ENCODE data around the gene PCDH9.

The PCDH9 gene

DNA sequence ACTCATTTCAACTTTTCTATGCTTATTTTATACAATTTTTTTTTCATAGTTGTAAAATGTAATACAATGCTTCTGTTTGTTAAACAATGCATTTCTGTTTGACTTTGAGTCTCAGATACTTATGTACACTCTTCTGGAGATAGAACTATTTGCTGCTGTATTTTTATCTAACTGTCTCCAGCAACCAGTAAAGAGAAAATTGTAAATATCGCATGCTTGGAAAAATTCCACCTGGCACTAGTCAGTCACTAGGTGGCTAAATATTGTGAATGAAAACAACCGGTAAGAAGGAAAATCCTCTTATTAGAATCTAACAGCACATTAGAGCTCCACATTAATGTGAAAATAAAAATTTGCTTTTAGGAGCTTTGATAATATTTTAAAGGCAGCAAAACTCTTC lies 876.5 kb downstream of the PCDH9 start:
- Histone ChIP-seq H3K9me3 (ENCODE audit: insufficient read depth, low read depth, low read length) (no peaks in the 10 kb centered on the region), H3K27ac (ENCODE audit: low read depth, low read length) (no peak overlapping the region), H3K4me1 (ENCODE audit: insufficient read depth, low read length) (peaks cover 10% of the 10 kb centered on the region; the same call in 1 of the 2 replicates), H3K9ac (ENCODE audit: low read depth, low read length) (no peak overlapping the region), H3K36me3 (ENCODE audit: insufficient read depth, low read length) (no peaks in the 10 kb centered on the region), H3K27me3 (ENCODE audit: insufficient read depth, low read length) (no peaks in the 10 kb centered on the region), H3K4me3 (ENCODE audit: low read length) (no peak overlapping the region)
- 100% methylated on average over 1 of the region's 2 CpGs for WGBS

DNA sequence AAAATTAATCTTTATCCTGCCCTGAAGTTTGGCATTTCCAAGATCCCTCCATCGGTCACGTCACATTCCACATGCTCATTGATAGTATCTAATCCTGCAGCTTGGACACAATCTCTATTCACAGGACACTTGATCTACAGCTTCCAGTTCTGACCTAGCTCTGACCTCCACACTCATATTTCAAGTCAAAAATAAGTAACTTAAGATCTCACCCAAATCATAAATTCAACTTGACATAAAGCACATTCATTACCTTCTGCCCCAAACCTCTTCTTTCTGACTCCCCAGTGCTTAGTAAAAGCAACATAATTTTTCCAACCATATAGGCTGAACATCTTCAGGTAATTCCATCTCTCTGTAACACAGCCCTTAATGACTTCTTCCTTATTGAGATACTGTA lies 880.2 kb downstream of the PCDH9 start:
- Histone ChIP-seq H3K4me1 (ENCODE audit: insufficient read depth, low read length) (peaks cover 13% of the 10 kb centered on the region), H3K9me3 (ENCODE audit: insufficient read depth, low read depth, low read length) (no peaks in the 10 kb centered on the region), H3K4me3 (ENCODE audit: low read length) (no peak overlapping the region), H3K27me3 (ENCODE audit: insufficient read depth, low read length) (no peaks in the 10 kb centered on the region), H3K36me3 (ENCODE audit: insufficient read depth, low read length) (no peaks in the 10 kb centered on the region), H3K27ac (ENCODE audit: low read depth, low read length) (no peak overlapping the region), H3K9ac (ENCODE audit: low read depth, low read length) (no peak overlapping the region)
- 97% methylated on average over 2 of the region's 2 CpGs for WGBS

DNA sequence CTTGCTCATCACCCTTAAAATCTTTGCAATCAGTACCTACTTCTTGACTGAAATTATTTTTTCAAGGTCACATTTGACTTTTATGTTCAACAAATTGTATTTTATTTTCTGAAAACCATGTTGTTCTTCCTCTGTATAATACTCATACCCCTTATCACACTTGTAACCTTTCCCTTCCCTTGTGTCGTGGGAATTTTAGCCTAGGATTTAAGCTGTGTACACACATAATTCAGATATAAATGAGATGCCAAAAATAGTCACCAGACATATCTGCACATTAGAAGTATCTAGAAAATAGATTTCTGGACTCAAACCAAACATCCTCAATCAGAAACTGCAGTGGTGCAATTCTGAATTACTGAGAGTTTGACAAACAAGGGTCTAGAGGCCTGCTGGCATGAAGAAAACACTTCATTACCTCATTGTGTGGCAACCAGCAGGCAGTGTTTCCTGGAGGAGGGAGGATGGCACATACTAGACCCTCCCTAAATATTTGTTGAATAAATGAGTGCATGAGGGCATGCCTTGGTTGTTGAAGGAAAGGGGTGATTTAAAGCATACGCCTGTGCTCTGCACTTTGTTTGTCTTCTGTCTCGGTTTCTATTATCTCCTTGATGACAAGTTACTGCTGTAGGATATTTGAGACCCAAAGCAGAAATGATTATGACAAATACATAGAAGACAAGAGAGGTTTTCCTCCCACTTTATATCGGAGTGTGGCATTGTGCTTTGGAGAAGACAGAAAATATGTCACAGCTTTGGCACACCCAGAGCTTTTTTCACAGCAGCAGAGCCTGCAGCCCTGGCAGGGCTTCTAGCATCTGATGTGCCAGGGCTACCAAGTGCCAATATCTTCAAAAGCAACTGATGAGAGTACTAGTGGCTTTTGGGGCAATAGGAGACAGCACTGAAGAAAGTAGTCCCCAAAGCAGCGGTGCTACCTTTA lies 881.1 kb downstream of the PCDH9 start:
- H3K9ac ChIP-seq (ENCODE audit: low read depth, low read length), result no peak overlapping the region
- no peaks in the 10 kb centered on the region for H3K9me3 ChIP-seq (ENCODE audit: insufficient read depth, low read depth, low read length)
- 98% methylated on average over 5 of the region's 5 CpGs for WGBS
- H3K36me3 ChIP-seq (ENCODE audit: insufficient read depth, low read length), result no peaks in the 10 kb centered on the region
- H3K27me3 ChIP-seq (ENCODE audit: insufficient read depth, low read length), result no peaks in the 10 kb centered on the region
- no peak overlapping the region for H3K27ac ChIP-seq (ENCODE audit: low read depth, low read length)
- H3K4me3 ChIP-seq (ENCODE audit: low read length), result no peak overlapping the region
- H3K4me1 ChIP-seq (ENCODE audit: insufficient read depth, low read length), result peaks cover 13% of the 10 kb centered on the region; the same call in 1 of the 2 replicates

DNA sequence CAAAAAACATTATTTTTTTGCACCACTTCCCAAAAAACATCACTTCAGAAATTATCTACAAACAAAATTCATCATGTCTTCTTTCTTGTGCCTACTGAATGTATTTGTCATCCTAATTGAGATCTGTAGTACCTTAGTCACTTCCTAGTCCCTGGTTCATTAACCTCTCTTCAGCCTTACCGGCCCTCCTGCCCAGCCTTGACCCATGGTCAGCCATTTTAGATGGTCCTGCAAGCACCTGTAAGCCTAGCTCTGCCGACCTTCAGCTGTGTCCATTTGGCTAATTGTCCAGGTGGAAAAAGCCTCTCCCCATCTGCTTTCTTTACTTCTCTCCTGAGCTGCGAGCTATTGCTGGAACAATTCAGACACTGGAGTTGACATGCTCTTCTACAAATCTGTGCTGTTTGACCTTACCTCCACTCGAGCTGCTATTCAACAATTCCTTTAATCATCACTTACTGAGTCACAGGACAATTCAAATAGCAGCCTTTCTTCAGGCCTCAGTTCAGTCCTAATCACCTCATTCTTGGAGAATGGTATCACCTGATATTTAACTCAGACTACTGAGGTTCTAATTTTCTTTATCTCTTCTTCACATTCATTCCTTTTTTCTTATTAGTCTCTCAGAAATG lies 882.5 kb downstream of the PCDH9 start:
- no peak overlapping the region for H3K9ac ChIP-seq (ENCODE audit: low read depth, low read length)
- no peaks in the 10 kb centered on the region for H3K27me3 ChIP-seq (ENCODE audit: insufficient read depth, low read length)
- no peak overlapping the region for H3K27ac ChIP-seq (ENCODE audit: low read depth, low read length)
- no peaks in the 10 kb centered on the region for H3K9me3 ChIP-seq (ENCODE audit: insufficient read depth, low read depth, low read length)
- H3K36me3 ChIP-seq (ENCODE audit: insufficient read depth, low read length), result no peaks in the 10 kb centered on the region
- peaks cover 13% of the 10 kb centered on the region; the same call in 1 of the 2 replicates for H3K4me1 ChIP-seq (ENCODE audit: insufficient read depth, low read length)
- WGBS, result 89% methylated on average over 4 of the region's 4 CpGs
- H3K4me3 ChIP-seq (ENCODE audit: low read length), result no peak overlapping the region

DNA sequence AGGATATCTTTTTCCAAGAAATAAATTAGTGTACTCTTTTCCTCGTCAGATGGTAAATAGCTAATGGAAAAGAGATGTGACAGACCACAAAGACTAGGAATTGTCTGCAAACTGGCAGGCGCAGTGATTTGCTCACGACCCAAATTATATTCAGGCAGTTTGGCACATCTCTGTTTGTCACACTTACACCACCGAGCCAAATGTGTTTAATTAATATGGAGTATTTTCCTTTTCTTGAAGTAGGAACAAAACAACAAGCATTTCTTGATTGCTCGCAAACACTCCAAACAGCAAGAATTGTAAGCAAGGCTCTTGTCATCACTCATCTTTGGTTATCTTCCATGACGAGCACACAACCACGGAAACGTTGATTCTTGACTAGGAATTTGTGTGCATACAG lies 884.2 kb downstream of the PCDH9 start:
- 97% methylated on average over 7 of the region's 8 CpGs for WGBS
- H3K9me3 ChIP-seq (ENCODE audit: insufficient read depth, low read depth, low read length), result no peaks in the 10 kb centered on the region
- no peak overlapping the region for H3K4me3 ChIP-seq (ENCODE audit: low read length)
- no peak overlapping the region for H3K9ac ChIP-seq (ENCODE audit: low read depth, low read length)
- H3K27ac ChIP-seq (ENCODE audit: low read depth, low read length), result no peak overlapping the region
- no peaks in the 10 kb centered on the region for H3K36me3 ChIP-seq (ENCODE audit: insufficient read depth, low read length)
- peaks cover 20% of the 10 kb centered on the region; the same call in 1 of the 2 replicates for H3K4me1 ChIP-seq (ENCODE audit: insufficient read depth, low read length)
- no peaks in the 10 kb centered on the region for H3K27me3 ChIP-seq (ENCODE audit: insufficient read depth, low read length)

DNA sequence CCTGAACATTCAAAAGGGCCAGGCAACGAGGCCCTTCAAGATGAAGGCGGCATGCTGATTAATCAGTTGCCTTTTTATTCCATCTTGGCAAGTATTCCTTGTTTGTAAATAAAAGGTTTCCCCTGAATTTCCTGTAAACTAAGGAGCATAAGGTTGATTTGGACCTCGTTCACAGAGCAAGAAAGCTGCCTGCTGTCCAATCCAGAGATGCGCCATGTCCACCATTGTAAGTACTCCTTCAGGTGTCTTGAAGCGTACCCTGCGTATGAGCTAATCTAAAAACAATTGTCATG lies 884.7 kb downstream of the PCDH9 start:
- Histone ChIP-seq H3K36me3 (ENCODE audit: insufficient read depth, low read length) (no peaks in the 10 kb centered on the region), H3K9me3 (ENCODE audit: insufficient read depth, low read depth, low read length) (no peaks in the 10 kb centered on the region), H3K4me3 (ENCODE audit: low read length) (no peak overlapping the region), H3K27ac (ENCODE audit: low read depth, low read length) (no peak overlapping the region), H3K27me3 (ENCODE audit: insufficient read depth, low read length) (no peaks in the 10 kb centered on the region), H3K9ac (ENCODE audit: low read depth, low read length) (no peak overlapping the region), H3K4me1 (ENCODE audit: insufficient read depth, low read length) (peaks cover 20% of the 10 kb centered on the region; the same call in 1 of the 2 replicates)
- WGBS, result 95% methylated on average over 6 of the region's 6 CpGs

DNA sequence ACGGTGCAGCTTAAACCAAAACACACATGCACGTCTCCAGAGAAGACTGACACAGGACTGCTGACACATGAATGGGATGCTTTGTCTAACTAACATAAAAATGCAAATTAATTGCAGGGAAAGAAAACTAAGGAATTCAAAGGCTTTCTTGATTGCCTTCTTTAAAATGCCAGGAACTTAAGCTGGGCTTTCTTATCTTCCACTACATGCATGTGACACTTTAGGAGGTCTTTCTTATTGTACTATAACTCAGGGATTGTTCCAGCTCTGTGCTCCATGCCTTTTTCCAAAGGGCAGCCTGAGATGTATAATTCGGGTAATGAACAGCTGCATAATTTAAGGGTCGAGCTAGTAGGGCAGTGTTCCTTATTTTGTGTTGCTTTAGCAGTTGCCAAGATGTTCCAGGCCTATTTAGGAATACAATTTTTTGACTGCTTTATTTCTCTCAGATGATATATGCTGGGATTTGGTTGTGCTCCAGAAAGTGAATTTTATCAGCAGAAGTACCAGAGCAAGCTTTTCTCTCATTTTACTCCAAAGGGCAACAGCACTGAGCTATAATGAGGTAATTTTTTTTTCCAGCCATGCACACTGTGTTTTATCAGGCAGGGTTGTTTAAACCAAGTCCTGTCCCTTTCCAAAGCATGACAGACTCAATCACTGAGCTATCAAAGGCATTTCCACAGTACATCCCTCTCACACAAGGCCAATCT lies 885.2 kb downstream of the PCDH9 start:
- 82% methylated on average over 3 of the region's 4 CpGs for WGBS
- no peaks in the 10 kb centered on the region for H3K9me3 ChIP-seq (ENCODE audit: insufficient read depth, low read depth, low read length)
- no peaks in the 10 kb centered on the region for H3K27me3 ChIP-seq (ENCODE audit: insufficient read depth, low read length)
- H3K4me1 ChIP-seq (ENCODE audit: insufficient read depth, low read length), result peaks cover 20% of the 10 kb centered on the region; the same call in 1 of the 2 replicates
- H3K4me3 ChIP-seq (ENCODE audit: low read length), result no peak overlapping the region
- H3K27ac ChIP-seq (ENCODE audit: low read depth, low read length), result no peak overlapping the region
- H3K9ac ChIP-seq (ENCODE audit: low read depth, low read length), result no peak overlapping the region
- H3K36me3 ChIP-seq (ENCODE audit: insufficient read depth, low read length), result no peaks in the 10 kb centered on the region

DNA sequence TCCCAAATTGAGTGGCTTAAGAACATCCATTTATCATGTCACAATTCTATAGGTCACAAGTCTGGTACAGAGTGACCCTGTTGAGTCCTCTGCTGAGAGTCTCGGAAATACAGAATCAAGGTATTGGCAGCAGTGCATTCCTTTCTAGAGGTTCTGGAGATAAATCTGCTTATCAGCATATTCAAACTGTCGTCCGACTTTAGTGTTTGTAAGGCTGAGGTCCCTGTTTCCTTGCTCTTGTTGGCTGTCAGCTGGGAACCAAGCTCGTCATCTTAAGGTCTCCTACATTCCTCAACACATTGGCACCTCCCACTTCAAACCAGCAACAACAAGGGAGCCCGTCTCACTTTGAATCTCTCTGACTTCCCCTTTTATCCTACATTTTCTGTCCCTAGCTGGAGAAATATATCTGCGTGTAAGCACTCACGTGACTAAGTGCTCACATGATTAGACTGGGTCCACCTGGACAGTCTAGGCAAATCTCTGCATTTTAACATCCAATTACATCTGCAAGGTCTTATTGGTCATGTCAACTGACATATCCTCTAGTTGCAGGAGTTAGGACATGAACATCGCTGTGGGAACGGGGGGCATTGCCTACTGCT lies 886.8 kb downstream of the PCDH9 start:
- 93% methylated on average over 9 of the region's 9 CpGs for WGBS

DNA sequence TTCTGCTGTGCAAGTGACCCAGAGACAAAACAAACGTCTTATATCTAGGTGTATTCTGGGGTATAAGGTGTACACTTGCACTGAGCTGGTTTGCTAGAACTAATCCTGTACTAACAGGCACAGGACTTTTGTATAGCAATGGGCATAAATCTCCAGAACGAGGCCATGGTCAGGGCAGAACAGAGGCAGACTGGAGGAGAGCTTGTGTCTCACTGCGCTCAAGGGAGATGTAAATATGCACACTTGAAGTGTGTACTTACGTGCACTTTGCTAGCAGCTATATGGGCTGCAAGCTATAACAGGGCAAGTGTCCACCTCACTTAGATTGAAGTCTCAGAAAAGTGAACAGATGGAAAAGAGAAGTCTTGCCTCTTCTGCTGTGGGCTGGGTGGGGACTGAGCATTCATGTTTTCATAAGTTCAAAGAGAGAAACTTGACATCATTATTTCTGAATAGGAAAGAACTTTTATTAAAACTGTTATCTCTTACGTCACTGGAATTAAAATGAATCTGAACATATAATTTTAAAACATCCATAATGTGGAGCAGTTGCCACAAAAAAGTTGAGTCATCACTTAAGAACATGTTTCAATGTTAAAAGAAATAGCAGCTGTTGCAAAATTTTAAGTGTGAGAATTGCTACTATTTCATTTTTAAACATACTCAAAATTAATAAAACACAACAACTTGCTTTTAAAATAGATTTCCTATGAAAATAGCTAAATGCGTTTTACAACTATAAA lies 888.3 kb downstream of the PCDH9 start:
- Histone ChIP-seq H3K9ac (ENCODE audit: low read depth, low read length) (no peak overlapping the region), H3K27ac (ENCODE audit: low read depth, low read length) (no peak overlapping the region), H3K36me3 (ENCODE audit: insufficient read depth, low read length) (no peaks in the 10 kb centered on the region), H3K9me3 (ENCODE audit: insufficient read depth, low read depth, low read length) (no peaks in the 10 kb centered on the region), H3K4me1 (ENCODE audit: insufficient read depth, low read length) (peaks cover 20% of the 10 kb centered on the region; the same call in 1 of the 2 replicates), H3K27me3 (ENCODE audit: insufficient read depth, low read length) (no peaks in the 10 kb centered on the region), H3K4me3 (ENCODE audit: low read length) (no peak overlapping the region)
- 93% methylated on average over 4 of the region's 6 CpGs for WGBS

More for the DNA sequence above, 886.8 kb downstream of the PCDH9 start:
- no peaks in the 10 kb centered on the region for H3K27me3 ChIP-seq (ENCODE audit: insufficient read depth, low read length)
- H3K27ac ChIP-seq (ENCODE audit: low read depth, low read length), result no peak overlapping the region
- no peak overlapping the region for H3K4me3 ChIP-seq (ENCODE audit: low read length)
- peaks cover 20% of the 10 kb centered on the region; the same call in 1 of the 2 replicates for H3K4me1 ChIP-seq (ENCODE audit: insufficient read depth, low read length)
- no peak overlapping the region for H3K9ac ChIP-seq (ENCODE audit: low read depth, low read length)
- H3K9me3 ChIP-seq (ENCODE audit: insufficient read depth, low read depth, low read length), result no peaks in the 10 kb centered on the region
- no peaks in the 10 kb centered on the region for H3K36me3 ChIP-seq (ENCODE audit: insufficient read depth, low read length)

DNA sequence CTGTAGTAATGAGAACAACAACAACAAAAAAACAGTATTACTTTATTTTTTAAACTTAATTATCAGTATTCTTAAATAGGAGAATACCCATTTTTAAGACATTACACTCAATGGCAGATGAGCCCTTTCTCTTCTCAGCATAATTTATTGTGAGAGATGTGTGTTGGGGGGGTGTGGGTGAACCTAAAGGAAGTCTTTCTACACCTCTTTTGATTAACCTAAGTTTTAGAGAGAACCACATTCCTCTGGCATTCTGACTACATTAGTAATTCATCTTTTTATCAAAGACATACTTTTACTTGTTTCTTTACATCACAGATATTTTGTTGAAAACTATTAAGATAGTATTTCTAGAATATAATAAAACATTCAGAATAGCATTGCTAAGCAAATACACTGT lies 890.9 kb downstream of the PCDH9 start:
- Histone ChIP-seq H3K9me3 (ENCODE audit: insufficient read depth, low read depth, low read length) (no peaks in the 10 kb centered on the region), H3K27ac (ENCODE audit: low read depth, low read length) (no peak overlapping the region), H3K9ac (ENCODE audit: low read depth, low read length) (no peak overlapping the region), H3K27me3 (ENCODE audit: insufficient read depth, low read length) (no peaks in the 10 kb centered on the region), H3K4me1 (ENCODE audit: insufficient read depth, low read length) (peaks cover 7% of the 10 kb centered on the region; the same call in 1 of the 2 replicates), H3K4me3 (ENCODE audit: low read length) (no peak overlapping the region), H3K36me3 (ENCODE audit: insufficient read depth, low read length) (no peaks in the 10 kb centered on the region)

Measured in HUES64 (cell line).